CD4-positive, alpha-beta T cell treated with Interferon alpha-2 for 1 hour (primary cell): ENCODE results near the gene OBI1.

Experiments
- DNase-seq, 2 donors: peaks; one replicate each; pipeline ENCODE4 v3.0.0-alpha.2; 2020 to 2022

The OBI1 gene

GRCh38 chr13:78572459-78572858 lies 86.5 kb downstream of the OBI1 start:
- DNase-seq, result no peak

GRCh38 chr13:78569029-78569428 lies 89.9 kb downstream of the OBI1 start:
- DNase-seq, result no peak

- DNase-seq, result no peak
These were observed 92.3 kb downstream of the OBI1 start for GRCh38 chr13:78566631-78567030.
